ENCODE measurements around the gene TINAG.

TINAG gene

GRCh38 chr6:54266400-54266923 lies 41.8 kb upstream of the TINAG start:
- H3K27me3 ChIP-seq: no peaks in the 10 kb centered on the region
- H3K9me3 ChIP-seq: no peaks in the 10 kb centered on the region
- no peak overlapping the region for H3K4me3 ChIP-seq (ENCODE audit: low read depth in 1 of 2, low read length in 1 of 2)
- no peaks in the 10 kb centered on the region for H3K4me1 ChIP-seq (ENCODE audit: control insufficient read depth in 1 of 2, insufficient read depth in 1 of 2, low read depth in 1 of 2, low read length in 1 of 2)
- TF ChIP-seq, protein P1, sequence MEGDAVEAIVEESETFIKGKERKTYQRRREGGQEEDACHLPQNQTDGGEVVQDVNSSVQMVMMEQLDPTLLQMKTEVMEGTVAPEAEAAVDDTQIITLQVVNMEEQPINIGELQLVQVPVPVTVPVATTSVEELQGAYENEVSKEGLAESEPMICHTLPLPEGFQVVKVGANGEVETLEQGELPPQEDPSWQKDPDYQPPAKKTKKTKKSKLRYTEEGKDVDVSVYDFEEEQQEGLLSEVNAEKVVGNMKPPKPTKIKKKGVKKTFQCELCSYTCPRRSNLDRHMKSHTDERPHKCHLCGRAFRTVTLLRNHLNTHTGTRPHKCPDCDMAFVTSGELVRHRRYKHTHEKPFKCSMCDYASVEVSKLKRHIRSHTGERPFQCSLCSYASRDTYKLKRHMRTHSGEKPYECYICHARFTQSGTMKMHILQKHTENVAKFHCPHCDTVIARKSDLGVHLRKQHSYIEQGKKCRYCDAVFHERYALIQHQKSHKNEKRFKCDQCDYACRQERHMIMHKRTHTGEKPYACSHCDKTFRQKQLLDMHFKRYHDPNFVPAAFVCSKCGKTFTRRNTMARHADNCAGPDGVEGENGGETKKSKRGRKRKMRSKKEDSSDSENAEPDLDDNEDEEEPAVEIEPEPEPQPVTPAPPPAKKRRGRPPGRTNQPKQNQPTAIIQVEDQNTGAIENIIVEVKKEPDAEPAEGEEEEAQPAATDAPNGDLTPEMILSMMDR (IDR thresholded peaks at IDR 0.05): no peak
- no peaks in the 10 kb centered on the region for H3K36me3 ChIP-seq
- no peak overlapping the region for H3K27ac ChIP-seq

DNA sequence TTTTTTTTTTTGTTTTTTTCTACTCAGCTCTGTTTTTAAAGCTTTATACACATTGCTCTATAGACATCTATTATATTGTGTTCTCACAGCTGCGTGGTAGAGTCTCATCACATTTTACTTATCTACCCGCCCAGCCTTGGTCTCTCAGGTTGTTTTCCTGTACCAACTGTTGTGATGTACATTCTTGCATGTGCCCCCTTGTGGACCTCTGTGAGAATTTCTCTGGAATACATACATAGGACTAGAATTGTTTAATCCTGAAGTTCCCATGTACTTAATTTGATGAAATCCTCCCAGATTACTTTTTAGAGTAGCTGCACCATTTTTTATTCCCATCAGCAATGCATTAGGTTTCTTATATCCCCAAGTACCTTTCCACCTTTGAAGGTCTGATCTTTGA lies 40.4 kb upstream of the TINAG start:
- H3K27ac ChIP-seq: no peak overlapping the region
- no peaks in the 10 kb centered on the region for H3K9me3 ChIP-seq
- no peaks in the 10 kb centered on the region for H3K27me3 ChIP-seq
- H3K36me3 ChIP-seq: no peaks in the 10 kb centered on the region
- H3K4me3 ChIP-seq (ENCODE audit: low read depth in 1 of 2, low read length in 1 of 2): no peak overlapping the region
- H3K4me1 ChIP-seq (ENCODE audit: control insufficient read depth in 1 of 2, insufficient read depth in 1 of 2, low read depth in 1 of 2, low read length in 1 of 2): no peaks in the 10 kb centered on the region
- TF ChIP-seq, protein P1 (IDR thresholded peaks at IDR 0.05): no peak

- Histone ChIP-seq H3K36me3 (no peaks in the 10 kb centered on the region), H3K9me3 (no peaks in the 10 kb centered on the region), H3K27ac (no peak overlapping the region), H3K27me3 (no peaks in the 10 kb centered on the region), H3K4me1 (ENCODE audit: control insufficient read depth in 1 of 2, insufficient read depth in 1 of 2, low read depth in 1 of 2, low read length in 1 of 2) (no peaks in the 10 kb centered on the region), H3K4me3 (ENCODE audit: low read depth in 1 of 2, low read length in 1 of 2) (no peak overlapping the region)
- TF ChIP-seq, protein P1 (IDR thresholded peaks at IDR 0.05): no peak
Measured at GRCh38 chr6:54273214-54273820, 34.9 kb upstream of the TINAG start.

- TF ChIP-seq, protein P1 (IDR thresholded peaks at IDR 0.05): no peak
- Histone ChIP-seq H3K9me3 (no peaks in the 10 kb centered on the region), H3K4me3 (ENCODE audit: low read depth in 1 of 2, low read length in 1 of 2) (no peak overlapping the region), H3K36me3 (no peaks in the 10 kb centered on the region), H3K27ac (no peak overlapping the region), H3K27me3 (no peaks in the 10 kb centered on the region), H3K4me1 (ENCODE audit: control insufficient read depth in 1 of 2, insufficient read depth in 1 of 2, low read depth in 1 of 2, low read length in 1 of 2) (no peaks in the 10 kb centered on the region)
Measured at GRCh38 chr6:54274383-54274782, 33.9 kb upstream of the TINAG start.

GRCh38 chr6:54282186-54282585 lies 26.1 kb upstream of the TINAG start:
- no peaks in the 10 kb centered on the region for H3K9me3 ChIP-seq
- no peak overlapping the region for H3K4me3 ChIP-seq (ENCODE audit: low read depth in 1 of 2, low read length in 1 of 2)
- H3K4me1 ChIP-seq (ENCODE audit: control insufficient read depth in 1 of 2, insufficient read depth in 1 of 2, low read depth in 1 of 2, low read length in 1 of 2): no peaks in the 10 kb centered on the region
- no peak overlapping the region for H3K27ac ChIP-seq
- TF ChIP-seq, protein P1 (IDR thresholded peaks at IDR 0.05): no peak
- no peaks in the 10 kb centered on the region for H3K36me3 ChIP-seq
- H3K27me3 ChIP-seq: no peaks in the 10 kb centered on the region

All from neutrophil (primary cell).